ENCODE results near the gene HOXD9.

DNA sequence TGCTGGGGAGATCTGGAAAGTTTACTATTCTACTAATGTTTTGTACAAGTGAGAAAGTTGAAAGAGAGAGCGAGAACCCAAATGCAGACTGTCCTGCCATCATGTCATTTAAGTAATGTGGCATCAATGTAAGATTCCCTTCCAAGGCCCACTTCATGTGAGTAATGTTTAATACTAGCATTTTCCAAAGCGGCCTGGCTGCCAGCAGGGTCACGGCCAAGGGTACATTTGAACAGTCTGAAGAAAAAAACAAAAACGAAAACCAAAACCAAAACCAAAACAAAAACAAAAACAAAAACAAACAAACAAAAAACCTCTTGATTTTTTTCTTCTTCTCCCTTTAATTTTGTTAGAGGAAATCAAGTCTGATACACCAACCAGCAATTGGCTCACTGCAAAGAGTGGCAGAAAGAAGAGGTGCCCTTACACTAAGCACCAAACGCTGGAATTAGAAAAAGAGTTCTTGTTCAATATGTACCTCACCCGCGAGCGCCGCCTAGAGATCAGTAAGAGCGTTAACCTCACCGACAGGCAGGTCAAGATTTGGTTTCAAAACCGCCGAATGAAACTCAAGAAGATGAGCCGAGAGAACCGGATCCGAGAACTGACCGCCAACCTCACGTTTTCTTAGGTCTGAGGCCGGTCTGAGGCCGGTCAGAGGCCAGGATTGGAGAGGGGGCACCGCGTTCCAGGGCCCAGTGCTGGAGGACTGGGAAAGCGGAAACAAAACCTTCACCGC is 3.7 kb upstream of the HOXD9 start:
- no peak for TF ChIP-seq BACH1 (IDR thresholded peaks at IDR 0.05; ENCODE audit: low read length)
- TF ChIP-seq EZH2 (IDR thresholded peaks at IDR 0.05; ENCODE audit: low read depth, low read length, severe bottlenecking), result no peak
- no peak for TF ChIP-seq PHF8 (conservative IDR thresholded peaks at IDR 0.05; ENCODE audit: low read depth, low read length)
- TF ChIP-seq RAD21 (IDR thresholded peaks at IDR 0.05 in 1 of 2, conservative IDR thresholded peaks at IDR 0.05 in 1 of 2; ENCODE audit: low read depth in 2 of 2, low read length in 2 of 2), result peak; percentile 15 to 37; a peak in 3 of 4 replicates
- TF ChIP-seq POLR2A (IDR thresholded peaks at IDR 0.05; ENCODE audit: control extremely low read depth in 1 of 2, low read depth in 2 of 2, low read length in 2 of 2), result no peak
- no peak for TF ChIP-seq CEBPB (IDR thresholded peaks at IDR 0.05; ENCODE audit: low read depth, low read length)
- TF ChIP-seq ASH2L (IDR thresholded peaks at IDR 0.05; ENCODE audit: low read length), result no peak
- TF ChIP-seq JUN (IDR thresholded peaks at IDR 0.05; ENCODE audit: low read depth, low read length), result no peak
- TF ChIP-seq CHD2 (IDR thresholded peaks at IDR 0.05; ENCODE audit: low read length), result no peak
- TF ChIP-seq CTCF (IDR thresholded peaks at IDR 0.05; ENCODE audit: control extremely low read depth in 1 of 3, insufficient read depth in 1 of 3, low read depth in 1 of 3, low read length in 3 of 3), result peak; percentile 56 to 67 (median 64)
- no peak for TF ChIP-seq ATF3 (IDR thresholded peaks at IDR 0.05; ENCODE audit: insufficient read depth, low read depth, low read length)
- TF ChIP-seq NRF1 (IDR thresholded peaks at IDR 0.05; ENCODE audit: low read depth, low read length), result no peak
